ENCODE measurements around the gene CDH23. TPM values are rescaled to one million over a fixed set of nuclear protein-coding genes. Genes with fewer than 3 reads are reported as not detected.

The CDH23 gene
- total and polyA plus RNA-seq, 2 of the 8 experiments (the other 6 are each of a cell fraction or from before 2014, with no cell fraction given) = 1.9 to 4.9 TPM

- H3K4me2 ChIP-seq (ENCODE audit: insufficient read depth in 1 of 2, low read depth in 2 of 2, low read length in 2 of 2) = no peak overlapping the region
- no peak overlapping the region for H3K9ac ChIP-seq (replicated peaks in 1 of 4; ENCODE audit: extremely low read depth in 1 of 4, low read depth in 3 of 4, low read length in 3 of 4)
- ChIA-PET POLR2A (ENCODE audit: partially characterized antibody) (interaction anchor here (0.7 kb wide), 1 partner anchor 54 kb away, joined by 3 read pairs; no protein-coding TSS in a partner anchor), CTCF (ENCODE audit: partially characterized antibody) (interaction anchor here (0.8 to 28.0 kb wide), 9 partner anchors 9 to 320 kb away, joined by 3 to 401 read pairs (median 4); partner anchors contain the start of genes CDH23 and SLC29A3)
- DNase-seq (ENCODE audit: low read depth in 1 of 2, low spot score in 2 of 2) (no peak), FAIRE-seq (no peak)
- H2AK5ac ChIP-seq (ENCODE audit: low read depth, low read length) = no peak overlapping the region
- H3K79me1 ChIP-seq (ENCODE audit: low read depth, low read length) = no peaks in the 10 kb centered on the region
- no peak overlapping the region for H3K18ac ChIP-seq (ENCODE audit: extremely low read depth, low read length)
- no peak overlapping the region for H3K4ac ChIP-seq (replicated peaks; ENCODE audit: insufficient read length, low read depth, low read length)
- H3K4me1 ChIP-seq (replicated peaks in 1 of 4; ENCODE audit: control insufficient read depth in 3 of 4, insufficient read depth in 4 of 4, low read length in 3 of 4) = peaks cover 0 to 3% (median 0%) of the 10 kb centered on the region in 4 experiments; a peak in 1 of 7 replicates
- H4K8ac ChIP-seq (ENCODE audit: extremely low read depth, insufficient read depth, low read length) = no peak overlapping the region
- no peaks in the 10 kb centered on the region for H3K23me2 ChIP-seq (ENCODE audit: low read depth, low read length)
- no peak overlapping the region for H3K4me3 ChIP-seq (ENCODE audit: extremely low read depth in 1 of 4, insufficient read depth in 2 of 4, low read depth in 3 of 4, low read length in 4 of 4)
- H3K36me3 ChIP-seq (ENCODE audit: control insufficient read depth in 2 of 4, insufficient read depth in 4 of 4, low read length in 3 of 4) = no peaks in the 10 kb centered on the region
- H2BK12ac ChIP-seq (ENCODE audit: low read depth, low read length) = no peak overlapping the region
- no peak overlapping the region for H2BK120ac ChIP-seq (replicated peaks; ENCODE audit: low read depth, low read length)
- H4K91ac ChIP-seq (replicated peaks; ENCODE audit: insufficient read length, low read length) = no peak overlapping the region
- H2BK20ac ChIP-seq (ENCODE audit: low read length) = no peak overlapping the region
- no peak overlapping the region for H3K56ac ChIP-seq (replicated peaks; ENCODE audit: insufficient read length, low read depth, low read length)
- H2BK15ac ChIP-seq (ENCODE audit: low read length) = no peak overlapping the region
- H3K9me3 ChIP-seq (ENCODE audit: insufficient read depth in 2 of 2, low read depth in 1 of 2, low read length in 1 of 2) = no peaks in the 10 kb centered on the region
- no peak overlapping the region for H2AFZ ChIP-seq (ENCODE audit: low read length)
- no peak overlapping the region for H2BK5ac ChIP-seq (ENCODE audit: low read depth, low read length)
- no peaks in the 10 kb centered on the region for H4K20me1 ChIP-seq (replicated peaks in 1 of 2; ENCODE audit: control insufficient read depth in 1 of 2, insufficient read depth in 2 of 2, low read length in 2 of 2)
- no peak overlapping the region for H4K5ac ChIP-seq (ENCODE audit: insufficient read length, low read depth, low read length)
- no peak overlapping the region for H3K27ac ChIP-seq (ENCODE audit: low read depth, low read length)
- H3K14ac ChIP-seq (ENCODE audit: insufficient read length) = no peak overlapping the region
- H3K23ac ChIP-seq (ENCODE audit: insufficient read length) = no peak overlapping the region
- H3K79me2 ChIP-seq (ENCODE audit: control insufficient read depth in 1 of 2, insufficient read depth in 2 of 2, low read length in 2 of 2) = no peaks in the 10 kb centered on the region
- WGBS, 2 experiments (ENCODE audit: extremely low coverage in 1 of 2, insufficient coverage in 1 of 2, insufficient read length in 1 of 2, insufficient replicate concordance in 2 of 2, low coverage in 1 of 2, low lambda C conversion rate in 2 of 2, missing lambda C conversion rate in 1 of 2) = 76% methylated on average over 5 of the region's 5 CpGs; no CpG with 5 or more reads in 1 of the 2 experiments
- peaks cover 0 to 4% (median 2%) of the 10 kb centered on the region in 4 experiments; a peak in 4 of 7 replicates for H3K27me3 ChIP-seq (replicated peaks in 1 of 4; ENCODE audit: control insufficient read depth in 3 of 4, extremely low read depth in 1 of 4, insufficient read depth in 3 of 4, low read length in 3 of 4)
- TF ChIP-seq SIX5 (IDR thresholded peaks at IDR 0.05; ENCODE audit: low read depth, low read length) (no peak), KDM1A (IDR thresholded peaks at IDR 0.05; ENCODE audit: borderline replicate concordance, low read length) (no peak), HDAC2 (IDR thresholded peaks at IDR 0.05; ENCODE audit: borderline replicate concordance in 1 of 2, low read depth in 2 of 2, low read length in 2 of 2) (no peak), ZNF274 (IDR thresholded peaks at IDR 0.05; ENCODE audit: borderline replicate concordance, extremely low read depth, low read length) (no peak), E2F6 (IDR thresholded peaks at IDR 0.05) (no peak), CBX5 (IDR thresholded peaks at IDR 0.05; ENCODE audit: low read depth, low read length) (no peak), BRCA1 (IDR thresholded peaks at IDR 0.05; ENCODE audit: low read depth, low read length) (no peak), BACH1 (IDR thresholded peaks at IDR 0.05; ENCODE audit: low read length) (no peak), MAFK (IDR thresholded peaks at IDR 0.05; ENCODE audit: low read depth, low read length) (no peak), ASH2L (IDR thresholded peaks at IDR 0.05; ENCODE audit: low read length) (no peak), ATF2 (IDR thresholded peaks at IDR 0.05; ENCODE audit: low read length) (no peak), JUND (IDR thresholded peaks at IDR 0.05; ENCODE audit: low read length) (no peak)
These were observed 8.5 kb upstream of the CDH23 start for GRCh38 chr10:71388171-71388570.
